Smooth muscle cell (in vitro differentiated cells): ENCODE data around the gene C11orf58. TPM values are rescaled to one million over a fixed set of nuclear protein-coding genes. Genes with fewer than 3 reads are reported as not detected.

Experiments
- DNase-seq: peaks from one replicate; lab custom pipeline; 2025; ENCODE audit not compliant: unreplicated experiment; lab: John Stamatoyannopoulos, UW
- H2AFZ ChIP-seq: fragments of 200-600 bp; sonication (generic); 2 replicates; pipeline ENCODE4 v1.6.0; 2016; ENCODE audit warnings: antibody characterized with exemption, low read depth, mild to moderate bottlenecking
- H3F3A ChIP-seq: fragments of 200-600 bp; sonication (generic); 2 replicates; pipeline ENCODE4 v1.6.0; 2017; ENCODE audit warnings: antibody characterized with exemption, low read depth
- H3K27ac ChIP-seq: fragments of 200-600 bp; sonication (generic); 2 replicates; pipeline ENCODE4 v1.5.1; 2016; ENCODE audit warnings: low read depth, mild to moderate bottlenecking
- H3K27me3 ChIP-seq: fragments of 200-600 bp; sonication (generic); 2 replicates; pipeline ENCODE4 v1.6.1; 2016; ENCODE audit warnings: low read depth, mild to moderate bottlenecking
- H3K36me3 ChIP-seq: fragments of 200-600 bp; sonication (generic); 2 replicates; pipeline ENCODE4 v1.5.1; 2016; ENCODE audit warnings: low read depth
- H3K4me1 ChIP-seq: fragments of 200-600 bp; sonication (generic); 2 replicates; pipeline ENCODE4 v1.5.1; 2016; ENCODE audit warnings: low read depth
- H3K4me2 ChIP-seq: fragments of 200-600 bp; sonication (generic); 2 replicates; pipeline ENCODE4 v1.6.0; 2016; ENCODE audit warnings: mild to moderate bottlenecking
- H3K4me3 ChIP-seq: fragments of 200-600 bp; sonication (generic); 2 replicates; pipeline ENCODE4 v1.5.1; 2016; ENCODE audit warnings: mild to moderate bottlenecking
- H3K79me2 ChIP-seq: fragments of 200-600 bp; sonication (generic); 2 replicates; pipeline ENCODE4 v1.6.0; 2016; ENCODE audit warnings: low read depth, mild to moderate bottlenecking
- H3K9ac ChIP-seq: fragments of 200-600 bp; sonication (generic); 2 replicates; pipeline ENCODE4 v1.6.0; 2016; ENCODE audit warnings: low read depth
- H3K9me3 ChIP-seq: fragments of 200-600 bp; sonication (generic); replicated peaks from 2 replicates; pipeline ENCODE4 v1.5.1; 2016; ENCODE audit warnings: low read depth
- H4K20me1 ChIP-seq: fragments of 200-600 bp; sonication (generic); 2 replicates; pipeline ENCODE4 v1.6.0; 2016; ENCODE audit warnings: low read depth
- WGBS: methylation state at CpG from one replicate; pipeline ENCODE4 v1.1.7; 2016; ENCODE audit warnings: low lambda C conversion rate; 5-methylcytosine and 5-hydroxymethylcytosine counted together
- polyA plus RNA-seq: library from polyadenylated mRNA; unstranded; fragments of >200 nt; fragmentation: Nextera tagmentation; extraction: Ambion mirVana; gene quantifications from 2 replicates; pipeline ENCODE4 v1.2.1, GENCODE V29; 2016
- total RNA-seq: library from RNA; depleted of rRNA; stranded (reverse); fragments of >200 nt; gene quantifications from 2 replicates; pipeline ENCODE4 v1.2.3, GENCODE V29; 2014
- TF ChIP-seq, protein P1 (sequence below): fragments of 200-600 bp; sonication (generic); IDR thresholded peaks from 2 replicates; pipeline ENCODE4 v1.5.1; 2017; ENCODE audit warnings: borderline replicate concordance, mild to moderate bottlenecking, antibody characterized with exemption; ENCODE audit not compliant: insufficient read depth, poor library complexity, severe bottlenecking

C11orf58 gene
- total and polyA plus RNA-seq, 2 experiments from 2014 or later, result 174 to 183 TPM

DNA sequence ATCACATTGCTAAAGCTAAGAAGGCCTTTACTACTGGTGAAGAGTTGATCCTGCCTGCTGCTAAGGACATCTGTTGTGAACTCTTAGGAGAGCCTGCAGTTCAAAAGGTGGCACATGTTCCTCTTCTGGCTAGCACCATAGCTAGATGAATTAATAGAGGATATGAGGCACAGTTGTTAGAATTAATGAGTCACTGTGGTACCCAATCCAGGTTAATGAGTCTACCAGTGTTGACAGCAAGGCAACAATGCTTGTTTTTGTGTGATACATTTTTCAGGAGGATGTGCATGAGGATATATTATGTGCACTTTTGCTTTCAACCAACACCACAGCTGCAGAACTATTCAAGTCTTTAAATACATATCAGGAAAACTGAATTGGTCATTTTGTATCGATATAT is 12.0 kb downstream of the C11orf58 start:
- no peak for DNase-seq
- Histone ChIP-seq H3K4me3 (no peak overlapping the region), H3K36me3 (peaks cover 46% of the 10 kb centered on the region), H3K9ac (no peak overlapping the region), H3K4me2 (no peak overlapping the region), H3K79me2 (peaks cover 33% of the 10 kb centered on the region), H3K4me1 (no peaks in the 10 kb centered on the region), H2AFZ (no peak overlapping the region), H3F3A (peaks cover 4% of the 10 kb centered on the region), H4K20me1 (peaks cover 87% of the 10 kb centered on the region), H3K9me3 (no peaks in the 10 kb centered on the region), H3K27me3 (no peaks in the 10 kb centered on the region), H3K27ac (no peak overlapping the region)
- TF ChIP-seq, protein P1, sequence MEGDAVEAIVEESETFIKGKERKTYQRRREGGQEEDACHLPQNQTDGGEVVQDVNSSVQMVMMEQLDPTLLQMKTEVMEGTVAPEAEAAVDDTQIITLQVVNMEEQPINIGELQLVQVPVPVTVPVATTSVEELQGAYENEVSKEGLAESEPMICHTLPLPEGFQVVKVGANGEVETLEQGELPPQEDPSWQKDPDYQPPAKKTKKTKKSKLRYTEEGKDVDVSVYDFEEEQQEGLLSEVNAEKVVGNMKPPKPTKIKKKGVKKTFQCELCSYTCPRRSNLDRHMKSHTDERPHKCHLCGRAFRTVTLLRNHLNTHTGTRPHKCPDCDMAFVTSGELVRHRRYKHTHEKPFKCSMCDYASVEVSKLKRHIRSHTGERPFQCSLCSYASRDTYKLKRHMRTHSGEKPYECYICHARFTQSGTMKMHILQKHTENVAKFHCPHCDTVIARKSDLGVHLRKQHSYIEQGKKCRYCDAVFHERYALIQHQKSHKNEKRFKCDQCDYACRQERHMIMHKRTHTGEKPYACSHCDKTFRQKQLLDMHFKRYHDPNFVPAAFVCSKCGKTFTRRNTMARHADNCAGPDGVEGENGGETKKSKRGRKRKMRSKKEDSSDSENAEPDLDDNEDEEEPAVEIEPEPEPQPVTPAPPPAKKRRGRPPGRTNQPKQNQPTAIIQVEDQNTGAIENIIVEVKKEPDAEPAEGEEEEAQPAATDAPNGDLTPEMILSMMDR, result no peak
- 34% methylated on average over 1 of the region's 1 CpG for WGBS

DNA sequence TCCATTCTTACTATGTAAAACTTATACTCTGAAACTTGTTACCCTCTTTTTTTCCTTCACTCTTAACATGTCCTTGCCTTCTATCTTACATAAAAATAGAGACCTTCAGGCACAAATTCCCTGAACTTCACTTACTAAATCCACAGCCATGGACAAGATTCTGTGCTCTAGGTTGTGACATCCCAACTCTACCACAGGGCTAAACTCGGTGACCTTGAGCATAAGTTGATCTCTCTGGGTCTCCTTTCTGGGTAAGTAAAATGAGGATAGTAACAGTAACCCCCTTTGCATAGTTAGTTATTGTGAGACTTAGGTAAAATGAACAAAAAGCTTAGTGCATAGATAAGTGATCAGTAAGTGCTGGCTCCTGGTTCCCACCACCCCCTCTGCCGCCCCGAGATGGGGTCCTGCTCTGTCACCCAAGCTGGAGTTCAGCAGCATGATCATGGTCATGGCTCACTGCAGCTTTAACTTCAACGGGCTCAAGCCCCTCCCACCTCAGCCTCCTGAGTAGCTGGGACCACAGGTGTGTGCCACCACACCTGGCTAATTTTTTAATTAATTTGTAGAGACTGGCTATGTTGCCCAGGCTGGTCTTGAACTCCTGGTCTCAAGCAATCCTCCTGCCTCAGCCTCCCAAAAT is 20.1 kb downstream of the C11orf58 start:
- H3K9ac ChIP-seq, result no peak overlapping the region
- H2AFZ ChIP-seq, result no peak overlapping the region
- H3K4me2 ChIP-seq, result no peak overlapping the region
- H4K20me1 ChIP-seq, result peaks cover 8% of the 10 kb centered on the region
- no peak overlapping the region for H3K4me3 ChIP-seq
- no peak for DNase-seq
- no peaks in the 10 kb centered on the region for H3K79me2 ChIP-seq
- H3K4me1 ChIP-seq, result no peaks in the 10 kb centered on the region
- TF ChIP-seq, protein P1, result no peak
- H3K9me3 ChIP-seq, result no peaks in the 10 kb centered on the region
- H3K36me3 ChIP-seq, result peaks cover 23% of the 10 kb centered on the region
- no peaks in the 10 kb centered on the region for H3K27me3 ChIP-seq
- 97% methylated on average over 4 of the region's 4 CpGs for WGBS
- H3F3A ChIP-seq, result peaks cover 10% of the 10 kb centered on the region
- no peak overlapping the region for H3K27ac ChIP-seq

DNA sequence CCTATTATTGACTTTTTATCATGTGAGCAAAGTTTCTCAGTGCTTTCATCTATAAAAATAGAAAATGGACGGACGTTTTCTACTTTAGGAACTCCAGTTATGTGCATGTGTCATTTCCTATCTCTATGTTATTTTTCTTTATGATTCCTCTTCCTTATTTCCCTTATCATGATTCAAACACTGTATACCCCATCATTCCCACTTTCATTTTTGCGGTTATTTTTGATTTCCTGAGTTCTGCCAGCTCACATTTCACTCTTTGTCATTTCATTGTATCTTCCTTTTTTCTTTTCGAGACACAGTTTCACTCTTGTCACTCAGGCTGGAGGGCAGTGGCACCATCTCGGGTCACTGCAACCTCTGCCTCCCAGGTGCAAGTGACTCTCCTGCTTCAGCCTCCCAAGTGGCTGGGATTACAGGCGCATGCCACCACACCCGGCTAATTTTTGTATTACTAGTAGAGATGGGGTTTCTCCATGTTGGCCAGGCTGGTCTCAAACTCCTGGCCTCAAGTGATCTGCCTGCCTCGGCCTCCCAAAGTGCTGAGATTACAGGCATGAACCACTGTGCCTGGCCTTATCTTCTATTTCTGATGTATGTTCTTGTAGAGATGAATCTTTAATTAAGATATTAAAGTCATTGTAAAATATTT is 21.5 kb downstream of the C11orf58 start:
- Histone ChIP-seq H3K9ac (no peak overlapping the region), H3K4me1 (no peaks in the 10 kb centered on the region), H3K79me2 (no peaks in the 10 kb centered on the region), H2AFZ (no peak overlapping the region), H3K27me3 (no peaks in the 10 kb centered on the region), H3K36me3 (peaks cover 11% of the 10 kb centered on the region), H4K20me1 (no peaks in the 10 kb centered on the region), H3K9me3 (no peaks in the 10 kb centered on the region), H3K27ac (no peak overlapping the region), H3K4me2 (no peak overlapping the region), H3K4me3 (no peak overlapping the region), H3F3A (peaks cover 10% of the 10 kb centered on the region)
- TF ChIP-seq, protein P1, result no peak
- 89% methylated on average over 8 of the region's 8 CpGs for WGBS
- DNase-seq, result no peak

DNA sequence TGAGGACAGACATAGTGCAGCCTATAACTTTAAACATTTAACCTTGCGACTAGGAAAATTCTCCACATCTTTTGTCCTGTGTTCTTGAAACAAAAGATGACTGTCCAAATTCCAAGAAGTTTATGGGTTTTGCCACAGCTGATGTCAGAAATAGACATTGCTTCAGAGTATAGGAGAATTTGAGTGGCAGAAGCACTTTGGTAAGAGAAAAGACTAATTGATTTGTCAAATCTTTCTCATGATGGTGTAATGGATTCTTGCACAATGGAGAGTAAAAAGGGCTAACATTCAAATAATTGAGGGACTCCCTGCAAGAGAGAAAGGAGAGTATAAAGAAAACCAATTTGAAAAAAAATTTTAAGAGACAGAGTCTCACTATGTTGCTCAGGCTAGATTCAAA is 25.3 kb downstream of the C11orf58 start:
- Histone ChIP-seq H3K79me2 (no peaks in the 10 kb centered on the region), H3K9ac (no peak overlapping the region), H3K4me1 (no peaks in the 10 kb centered on the region), H4K20me1 (no peaks in the 10 kb centered on the region), H3K27ac (no peak overlapping the region), H2AFZ (no peak overlapping the region), H3F3A (no peaks in the 10 kb centered on the region), H3K4me3 (no peak overlapping the region), H3K27me3 (no peaks in the 10 kb centered on the region), H3K4me2 (no peak overlapping the region), H3K9me3 (no peaks in the 10 kb centered on the region), H3K36me3 (no peaks in the 10 kb centered on the region)
- DNase-seq, result no peak
- 93% methylated on average over 1 of the region's 1 CpG for WGBS
- TF ChIP-seq, protein P1, result no peak
